ENCODE measurements around the gene SURF4. TPM values are rescaled to one million over a fixed set of nuclear protein-coding genes. Genes with fewer than 3 reads are reported as not detected.

The SURF4 gene
- total RNA-seq, 1 experiment from 2014 or later: 134 TPM

- intact Hi-C loops (cut with micrococcal nuclease): no loop called here
- Histone ChIP-seq H4K20me1 (ENCODE audit: insufficient read depth) (no peaks in the 10 kb centered on the region), H3K36me3 (ENCODE audit: control insufficient read depth in 1 of 2, insufficient read depth in 2 of 2, low read length in 2 of 2) (peaks cover 35 to 54% of the 10 kb centered on the region in 2 experiments), H3K4me2 (ENCODE audit: low read length) (no peak overlapping the region), H3K4me1 (ENCODE audit: control insufficient read depth in 1 of 2, insufficient read depth in 2 of 2, low read length in 2 of 2) (peaks cover 6 to 11% of the 10 kb centered on the region in 2 experiments; a peak in 3 of 4 replicates), H3K9me2 (ENCODE audit: insufficient read depth) (no peaks in the 10 kb centered on the region), H3K4me3 (replicated peaks in 1 of 2; ENCODE audit: low read depth in 1 of 2, low read length in 2 of 2) (no peak overlapping the region), H2AFZ (ENCODE audit: low read depth, low read length, poor library complexity, severe bottlenecking) (no peak overlapping the region), H3K27me3 (ENCODE audit: insufficient read depth, low read length) (no peaks in the 10 kb centered on the region), H3K9ac (ENCODE audit: low read length) (no peak overlapping the region), H3K79me2 (ENCODE audit: insufficient read depth, low read length) (peaks cover 37% of the 10 kb centered on the region), H3K9me3 (ENCODE audit: control insufficient read depth in 1 of 2, insufficient read depth in 1 of 2, low read depth in 1 of 2, low read length in 2 of 2) (no peaks in the 10 kb centered on the region), H3K27ac (ENCODE audit: low read depth, low read length) (no peak overlapping the region)
- TF ChIP-seq EGR1 (IDR thresholded peaks at IDR 0.05; ENCODE audit: low read depth) (no peak), POLR2A (IDR thresholded peaks at IDR 0.05; ENCODE audit: borderline replicate concordance, extremely low read depth, insufficient read depth, insufficient read length) (no peak), RAD21 (IDR thresholded peaks at IDR 0.05; ENCODE audit: low read depth) (no peak), MAX (IDR thresholded peaks at IDR 0.05) (no peak), CTCF (IDR thresholded peaks at IDR 0.05 in 2 of 3, conservative IDR thresholded peaks at IDR 0.05 in 1 of 3; ENCODE audit: borderline replicate concordance in 1 of 3, insufficient read depth in 1 of 3, low read depth in 2 of 3, low read length in 2 of 3) (no peak), ATF3 (IDR thresholded peaks at IDR 0.05) (no peak), EZH2 (IDR thresholded peaks at IDR 0.05) (no peak), SRF (IDR thresholded peaks at IDR 0.05; ENCODE audit: low read depth) (no peak), TCF7L2 (IDR thresholded peaks at IDR 0.05; ENCODE audit: borderline replicate concordance, extremely low read depth, insufficient read depth, insufficient read length) (no peak), ZNF274 (IDR thresholded peaks at IDR 0.05; ENCODE audit: low read depth, low read length) (no peak), EZH2phosphoT487 (IDR thresholded peaks at IDR 0.05; ENCODE audit: borderline replicate concordance) (no peak)
- no TSS peak for BruUV-seq (replicated peaks)
- ATAC-seq (no peak), DNase-seq (ENCODE audit: low read depth, low spot score) (no peak)
- ChIA-PET RAD21 (ENCODE audit: low non-redundant PET in 1 of 2, low total read pairs in 2 of 2, uncharacterized antibody in 2 of 2, unreplicated experiment in 2 of 2) (no interaction called here), POLR2A (no interaction called here), CTCF (no interaction called here)
Observed at GRCh38 chr9:133344071-133344470, 31.8 kb downstream of the SURF4 start.

All from HCT116 (cell line).